NT2/D1 (cell line): ENCODE results near the gene TMEM242.
"Not testable (repeated sequence)": the region's sequence is repeated elsewhere in the genome, so short reads cannot be mapped to it uniquely, and the experiment has no call there.

Experiments
- DNase-seq: peaks from one replicate; pipeline ENCODE4 v3.0.0-alpha.2; 2011; ENCODE audit warnings: low read depth, low spot score
- H3K27me3 ChIP-seq: 2 replicates; pipeline ENCODE4 v1.6.0; 2011; ENCODE audit warnings: mild to moderate bottlenecking; ENCODE audit not compliant: insufficient read length, insufficient read depth
- H3K36me3 ChIP-seq: 2 replicates; pipeline ENCODE4 v1.6.1; 2011; ENCODE audit warnings: mild to moderate bottlenecking, low read length, mixed read lengths; ENCODE audit not compliant: insufficient read depth, insufficient read length
- H3K4me1 ChIP-seq: 2 replicates; pipeline ENCODE4 v1.5.1; 2011; ENCODE audit not compliant: insufficient read depth, insufficient read length
- H3K4me3 ChIP-seq: 2 replicates; pipeline ENCODE4 v1.5.1; 2011; ENCODE audit warnings: low read depth; ENCODE audit not compliant: insufficient read length
- H3K9ac ChIP-seq: 2 replicates; pipeline ENCODE4 v1.6.0; 2011; ENCODE audit warnings: low read depth; ENCODE audit not compliant: insufficient read length
- H3K9me3 ChIP-seq: 2 replicates; pipeline ENCODE4 v1.5.1; 2011; ENCODE audit warnings: mild to moderate bottlenecking, low read length; ENCODE audit not compliant: insufficient read depth
- SUZ12 ChIP-seq: IDR thresholded peaks from 2 replicates; pipeline ENCODE4 v1.6.1; 2011; ENCODE audit not compliant: insufficient read length, insufficient read depth; ENCODE audit errors: extremely low read depth
- YY1 ChIP-seq: IDR thresholded peaks from 2 replicates; pipeline ENCODE4 v1.6.1; 2011; ENCODE audit not compliant: insufficient read length, insufficient read depth
- ZNF274 ChIP-seq: IDR thresholded peaks from 2 replicates; pipeline ENCODE4 v1.6.1; 2011; ENCODE audit warnings: mild to moderate bottlenecking, low read depth, low read length

Gene TMEM242

GRCh38 chr6:157323966-157324300 is 614 bp upstream of the TMEM242 start:
- Histone ChIP-seq H3K4me1 (no peaks in the 10 kb centered on the region), H3K9me3 (no peaks in the 10 kb centered on the region), H3K4me3 (peak overlapping the region; percentile 93), H3K36me3 (peaks cover 16% of the 10 kb centered on the region), H3K9ac (peak overlapping the region; percentile 97), H3K27me3 (no peaks in the 10 kb centered on the region)
- TF ChIP-seq YY1 = no peak
- TF ChIP-seq SUZ12 = no peak
- TF ChIP-seq ZNF274 = no peak
- peak; percentile 40 for DNase-seq

DNA sequence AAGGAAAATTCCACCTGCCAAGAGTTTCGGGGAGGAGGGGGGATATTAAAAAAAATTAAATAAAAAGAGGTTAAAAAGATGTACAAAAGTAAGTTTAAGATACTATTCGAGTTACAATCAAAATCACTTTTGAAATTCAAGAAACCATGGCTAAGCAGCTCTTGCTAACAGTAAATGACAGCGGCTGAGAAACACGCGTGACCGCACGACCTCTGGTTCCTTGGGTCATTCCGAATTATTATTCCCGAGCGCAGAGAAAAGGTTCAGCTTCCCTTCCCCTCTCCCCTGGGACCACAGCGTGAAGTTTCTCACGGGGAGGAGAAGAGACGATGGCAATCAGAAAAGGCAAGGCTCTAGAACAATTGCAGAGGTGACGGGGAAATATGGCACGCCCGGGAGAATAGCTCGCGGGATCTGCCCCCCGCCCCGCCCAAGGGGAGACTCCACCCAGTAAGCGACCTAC is 496 bp downstream of the TMEM242 start:
- H3K4me3 ChIP-seq = peak overlapping the region; percentile 93
- peak; percentile 25 for DNase-seq
- H3K36me3 ChIP-seq = peaks cover 27% of the 10 kb centered on the region
- no peaks in the 10 kb centered on the region for H3K27me3 ChIP-seq
- no peaks in the 10 kb centered on the region for H3K4me1 ChIP-seq
- TF ChIP-seq YY1 (no peak), SUZ12 (no peak), ZNF274 (no peak)
- peak overlapping the region; percentile 97 for H3K9ac ChIP-seq
- H3K9me3 ChIP-seq = no peaks in the 10 kb centered on the region

DNA sequence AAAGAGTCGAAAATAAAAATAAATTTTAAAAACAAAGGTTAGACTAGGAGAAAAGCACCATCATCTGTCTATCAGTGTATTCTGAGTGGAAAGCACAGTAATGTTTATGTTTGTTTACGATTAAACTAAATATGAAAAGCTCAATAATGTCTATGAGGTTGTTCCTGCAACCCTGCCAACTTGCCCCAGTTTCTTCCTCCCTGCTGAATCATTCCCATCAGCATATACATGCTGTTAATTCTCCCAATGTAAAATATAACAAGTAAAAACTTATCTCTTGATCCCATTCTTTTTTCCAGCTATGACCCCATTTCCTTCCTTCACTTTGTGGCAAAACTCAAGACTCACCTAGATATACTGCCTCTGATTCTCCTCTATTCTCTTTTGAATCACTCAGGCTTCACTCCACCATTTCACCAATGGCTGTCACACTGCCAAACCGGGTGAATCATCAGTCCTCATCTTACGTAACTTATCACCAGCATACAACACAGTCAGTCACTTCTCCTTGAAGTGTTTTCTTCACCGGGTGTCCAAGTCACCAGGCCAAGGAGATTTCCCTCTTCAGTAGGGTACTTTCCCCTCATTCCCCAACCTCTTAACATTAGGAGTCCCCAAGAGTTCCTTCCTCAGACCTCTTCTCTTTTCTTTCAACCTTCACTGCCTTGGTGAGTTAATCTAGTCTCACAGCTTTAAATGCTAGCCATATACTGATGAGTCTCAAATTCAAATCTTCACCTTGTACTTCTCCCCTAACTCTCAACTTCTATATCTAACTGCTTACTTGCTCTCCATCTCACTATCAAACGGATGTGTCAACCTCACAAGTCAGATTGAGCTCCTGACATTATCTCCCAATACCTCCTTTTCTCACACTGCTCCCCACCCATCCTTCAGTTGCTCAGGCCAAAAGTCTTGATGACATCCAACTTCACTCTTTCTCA is 6.2 kb downstream of the TMEM242 start:
- Histone ChIP-seq H3K4me1 (no peaks in the 10 kb centered on the region), H3K27me3 (no peaks in the 10 kb centered on the region), H3K9ac (no peak overlapping the region), H3K9me3 (no peaks in the 10 kb centered on the region), H3K36me3 (peaks cover 67% of the 10 kb centered on the region), H3K4me3 (no peak overlapping the region)
- DNase-seq = no peak
- no peak for TF ChIP-seq SUZ12
- TF ChIP-seq YY1 = no peak
- no peak for TF ChIP-seq ZNF274

GRCh38 chr6:157314705-157315321 is 8.5 kb downstream of the TMEM242 start:
- H3K9me3 ChIP-seq = no peaks in the 10 kb centered on the region
- no peak for TF ChIP-seq SUZ12
- TF ChIP-seq ZNF274 = no peak
- no peak for TF ChIP-seq YY1
- H3K27me3 ChIP-seq = no peaks in the 10 kb centered on the region
- no peaks in the 10 kb centered on the region for H3K4me1 ChIP-seq
- H3K9ac ChIP-seq = no peak overlapping the region
- peaks cover 69% of the 10 kb centered on the region for H3K36me3 ChIP-seq
- peak; percentile 23 for DNase-seq
- no peak overlapping the region for H3K4me3 ChIP-seq

DNA sequence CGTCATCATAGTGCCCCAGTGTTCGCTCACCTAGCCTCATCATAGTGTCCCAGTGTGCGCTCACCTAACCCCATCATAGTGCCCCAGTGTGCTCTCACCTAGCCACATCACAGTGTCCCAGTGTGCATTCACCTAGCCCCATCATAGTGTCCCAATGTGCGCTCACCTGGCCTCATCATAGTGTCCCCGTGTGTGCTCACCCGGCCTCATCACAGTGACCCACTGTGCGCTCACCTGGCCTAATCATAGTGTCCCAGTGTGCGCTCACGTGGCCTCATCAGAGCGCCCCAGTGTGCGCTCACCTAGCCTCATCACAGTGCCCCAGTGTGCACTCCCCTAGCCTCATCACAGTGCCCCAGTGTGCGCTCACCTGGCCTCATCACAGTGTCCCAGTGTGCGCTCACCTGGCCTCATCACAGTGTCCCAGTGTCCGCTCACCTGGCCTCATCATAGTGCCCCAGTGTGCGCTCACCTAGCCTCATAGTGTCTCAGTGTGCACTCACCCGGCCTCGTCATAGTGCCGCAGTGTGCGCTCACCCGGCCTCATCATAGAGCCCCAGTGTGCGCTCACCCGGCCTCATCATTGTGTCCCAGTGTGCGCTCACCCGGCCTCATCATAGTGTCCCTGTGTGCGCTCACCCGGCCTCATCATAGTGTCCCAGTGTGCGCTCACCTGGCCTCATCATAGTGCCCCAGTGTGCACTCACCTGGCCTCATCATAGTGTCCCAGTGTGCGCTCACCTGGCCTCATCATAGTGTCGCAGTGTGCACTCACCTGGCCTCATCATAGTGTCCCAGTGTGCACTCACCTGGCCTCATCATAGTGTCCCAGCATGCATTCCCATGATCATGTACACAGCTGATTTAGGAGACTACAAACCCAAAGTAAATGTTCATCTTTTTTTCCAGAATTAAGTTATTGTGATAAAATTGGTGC is 9.5 kb downstream of the TMEM242 start:
- no peak overlapping the region for H3K9ac ChIP-seq
- no peak for DNase-seq
- peaks cover 61% of the 10 kb centered on the region for H3K36me3 ChIP-seq
- TF ChIP-seq ZNF274 (no peak), SUZ12 (no peak), YY1 (no peak)
- no peaks in the 10 kb centered on the region for H3K9me3 ChIP-seq
- H3K27me3 ChIP-seq = no peaks in the 10 kb centered on the region
- H3K4me3 ChIP-seq = no peak overlapping the region
- H3K4me1 ChIP-seq = no peaks in the 10 kb centered on the region

GRCh38 chr6:157312757-157313156 is 10.6 kb downstream of the TMEM242 start:
- no peak for TF ChIP-seq YY1
- H3K4me3 ChIP-seq = no peak overlapping the region
- no peak for DNase-seq
- peaks cover 50% of the 10 kb centered on the region for H3K36me3 ChIP-seq
- no peak overlapping the region for H3K9ac ChIP-seq
- no peaks in the 10 kb centered on the region for H3K9me3 ChIP-seq
- no peaks in the 10 kb centered on the region for H3K4me1 ChIP-seq
- no peaks in the 10 kb centered on the region for H3K27me3 ChIP-seq

DNA sequence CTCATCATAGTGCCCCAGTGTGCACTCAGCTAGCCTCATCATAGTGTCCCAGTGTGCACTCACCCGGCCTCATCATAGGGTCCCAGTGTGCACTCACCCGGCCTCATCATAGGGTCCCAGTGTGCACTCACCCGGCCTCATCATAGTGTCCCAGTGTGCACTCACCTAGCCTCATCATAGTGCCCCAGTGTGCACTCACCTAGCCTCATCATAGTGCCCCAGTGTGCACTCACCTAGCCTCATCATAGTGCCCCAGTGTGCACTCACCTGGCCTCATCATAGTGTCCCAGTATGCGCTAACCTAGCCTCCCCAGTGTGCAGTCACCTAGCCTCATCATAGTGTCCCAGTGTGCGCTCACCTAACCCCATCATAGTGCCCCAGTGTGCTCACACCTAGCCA is 12.6 kb downstream of the TMEM242 start:
- not testable (repeated sequence) for H3K4me1 ChIP-seq, DNase-seq, H3K9me3 ChIP-seq, H3K9ac ChIP-seq, H3K27me3 ChIP-seq, H3K4me3 ChIP-seq
- peaks cover 39% of the 10 kb centered on the region for H3K36me3 ChIP-seq
